MCF 10A (cell line): Measurements from ENCODE around the gene TRIB2. TPM values are rescaled to one million over a fixed set of nuclear protein-coding genes. Genes with fewer than 3 reads are reported as not detected.

Experiments used
- BruUV-seq: library from RNA; stranded (reverse); fragments of 400-500 nt; replicated peaks from 2 replicates; lab custom pipeline; 2021; lab: Mats Ljungman, UMichigan
- CTCF ChIA-PET: fragments of 300-600 bp; sonication (Branson Sonifier 250); formaldehyde crosslinking; extraction: SDS; loops from one replicate; lab custom pipeline; 2021; ENCODE audit warnings: antibody characterized with exemption, inconsistent platforms; lab: Yijun Ruan, JAX
- POLR2A ChIA-PET: fragments of 300-600, 350-650 bp; sonication (Branson Sonifier 250); formaldehyde crosslinking; extraction: SDS; loops from one replicate; lab custom pipeline; 2020; ENCODE audit warnings: antibody characterized with exemption, inconsistent platforms; lab: Yijun Ruan, JAX
- DNase-seq: peaks from one replicate; pipeline ENCODE4 v3.0.0-alpha.2; 2018; ENCODE audit not compliant: unreplicated experiment
- H3K27ac Mint-ChIP-seq: one replicate; pipeline ENCODE4 v1.8.0; 2022; ENCODE audit warnings: mild to moderate bottlenecking, low read depth, mixed read lengths; ENCODE audit not compliant: unreplicated experiment
- H3K27me3 Mint-ChIP-seq: one replicate; pipeline ENCODE4 v1.8.0; 2022; ENCODE audit warnings: mixed read lengths; ENCODE audit not compliant: insufficient read depth, unreplicated experiment
- H3K36me3 Mint-ChIP-seq: one replicate; pipeline ENCODE4 v1.8.0; 2022; ENCODE audit warnings: mild to moderate bottlenecking, moderate library complexity, mixed read lengths; ENCODE audit not compliant: insufficient read depth, unreplicated experiment
- H3K4me1 Mint-ChIP-seq: one replicate; pipeline ENCODE4 v1.8.0; 2022; ENCODE audit warnings: mixed read lengths; ENCODE audit not compliant: insufficient read depth, unreplicated experiment
- H3K4me3 Mint-ChIP-seq: one replicate; pipeline ENCODE4 v1.8.0; 2022; ENCODE audit warnings: mild to moderate bottlenecking, moderate library complexity, mixed read lengths; ENCODE audit not compliant: unreplicated experiment
- H3K9me3 Mint-ChIP-seq: one replicate; pipeline ENCODE4 v1.8.0; 2022; ENCODE audit warnings: mixed read lengths; ENCODE audit not compliant: unreplicated experiment
- CTCF ChIP-seq: fragments of 200-600 bp; IDR thresholded peaks from one replicate; pipeline ENCODE4 v1.8.0; 2022; ENCODE audit warnings: antibody characterized with exemption, mild to moderate bottlenecking; ENCODE audit not compliant: unreplicated experiment
- intact Hi-C: fragments of 100-400 bp; cut with micrococcal nuclease; formaldehyde crosslinking; loops from 2 replicates; pipeline ENCODE4 v1.14.1; 2022
- total RNA-seq: library from RNA; stranded (reverse); gene quantifications from 2 replicates; pipeline ENCODE4 v1.2.3, GENCODE V29; 2022

The TRIB2 gene
- total RNA-seq, 1 experiment from 2014 or later, result 12.9 TPM

- ChIA-PET CTCF (no interaction called here), POLR2A (interaction anchor here (1.4 kb wide), 1 partner anchor 152 kb away, joined by 3 read pairs; no protein-coding TSS in a partner anchor)
- TF ChIP-seq CTCF, result no peak
- Mint-ChIP-seq H3K9me3 (peaks cover 8% of the 10 kb centered on the region), H3K4me1 (peaks cover 10% of the 10 kb centered on the region), H3K27ac (no peak overlapping the region), H3K4me3 (no peak overlapping the region), H3K27me3 (no peaks in the 10 kb centered on the region), H3K36me3 (no peaks in the 10 kb centered on the region)
- BruUV-seq, result no TSS peak
- no peak for DNase-seq
- intact Hi-C loops, result no loop called here
Observed at GRCh38 chr2:12686708-12687283, 29.9 kb upstream of the TRIB2 start.

- intact Hi-C loops, result no loop called here
- BruUV-seq, result no TSS peak
- ChIA-PET CTCF (interaction anchor here (0.8 kb wide), 1 partner anchor 20 kb away, joined by 3 read pairs; no protein-coding TSS in a partner anchor), POLR2A (interaction anchor here (0.6 kb wide), 1 partner anchor 11 kb away, joined by 3 read pairs; no protein-coding TSS in a partner anchor)
- Mint-ChIP-seq H3K36me3 (no peaks in the 10 kb centered on the region), H3K27me3 (no peaks in the 10 kb centered on the region), H3K4me1 (peaks cover 11% of the 10 kb centered on the region), H3K9me3 (peaks cover 14% of the 10 kb centered on the region), H3K27ac (no peak overlapping the region), H3K4me3 (no peak overlapping the region)
- no peak for TF ChIP-seq CTCF
- no peak for DNase-seq
Observed at GRCh38 chr2:12688091-12688490, 28.6 kb upstream of the TRIB2 start.

DNA sequence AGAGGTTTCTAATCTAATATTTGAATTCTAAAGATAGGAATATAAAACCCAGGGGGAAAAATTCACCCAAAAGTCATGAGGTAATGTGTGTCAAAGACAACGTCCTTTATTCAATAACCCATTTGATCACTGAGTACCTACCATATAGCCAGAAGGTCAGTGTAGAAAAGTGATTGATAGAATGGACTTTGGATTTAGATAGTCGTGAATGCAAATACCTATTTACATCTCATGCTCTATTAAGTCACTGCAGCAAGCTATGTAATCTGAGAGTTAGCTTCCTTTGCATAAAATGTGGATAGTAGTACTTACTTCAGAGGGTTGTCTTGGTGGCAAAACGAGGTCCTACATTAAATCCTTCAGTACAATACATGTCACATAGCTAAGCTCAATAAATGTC, 27.8 kb upstream of the TRIB2 start:
- peaks cover 17% of the 10 kb centered on the region for H3K4me1 Mint-ChIP-seq
- POLR2A ChIA-PET, result interaction anchor here (0.8 kb wide), 1 partner anchor 247 kb away, joined by 3 read pairs; no protein-coding TSS in a partner anchor
- no peak overlapping the region for H3K27ac Mint-ChIP-seq
- H3K27me3 Mint-ChIP-seq, result no peaks in the 10 kb centered on the region
- no peaks in the 10 kb centered on the region for H3K36me3 Mint-ChIP-seq
- no peak for TF ChIP-seq CTCF
- no peak overlapping the region for H3K4me3 Mint-ChIP-seq
- CTCF ChIA-PET, result no interaction called here
- H3K9me3 Mint-ChIP-seq, result peaks cover 14% of the 10 kb centered on the region
- DNase-seq, result no peak
- BruUV-seq, result no TSS peak
- intact Hi-C loops, result no loop called here

GRCh38 chr2:12693509-12693908, 23.2 kb upstream of the TRIB2 start:
- no TSS peak for BruUV-seq
- peaks cover 14% of the 10 kb centered on the region for H3K9me3 Mint-ChIP-seq
- TF ChIP-seq CTCF, result no peak
- peaks cover 7% of the 10 kb centered on the region for H3K4me1 Mint-ChIP-seq
- H3K27me3 Mint-ChIP-seq, result no peaks in the 10 kb centered on the region
- no peak overlapping the region for H3K27ac Mint-ChIP-seq
- H3K36me3 Mint-ChIP-seq, result no peaks in the 10 kb centered on the region
- ChIA-PET POLR2A (interaction anchor here (0.6 to 1.6 kb wide), 5 partner anchors 9 to 159 kb away, joined by 3 to 8 read pairs (median 4); no protein-coding TSS in a partner anchor), CTCF (no interaction called here)
- intact Hi-C loops, result no loop called here
- H3K4me3 Mint-ChIP-seq, result no peak overlapping the region
- DNase-seq, result no peak
